ENCODE measurements around the gene APOBEC3F.

The APOBEC3F gene

DNA sequence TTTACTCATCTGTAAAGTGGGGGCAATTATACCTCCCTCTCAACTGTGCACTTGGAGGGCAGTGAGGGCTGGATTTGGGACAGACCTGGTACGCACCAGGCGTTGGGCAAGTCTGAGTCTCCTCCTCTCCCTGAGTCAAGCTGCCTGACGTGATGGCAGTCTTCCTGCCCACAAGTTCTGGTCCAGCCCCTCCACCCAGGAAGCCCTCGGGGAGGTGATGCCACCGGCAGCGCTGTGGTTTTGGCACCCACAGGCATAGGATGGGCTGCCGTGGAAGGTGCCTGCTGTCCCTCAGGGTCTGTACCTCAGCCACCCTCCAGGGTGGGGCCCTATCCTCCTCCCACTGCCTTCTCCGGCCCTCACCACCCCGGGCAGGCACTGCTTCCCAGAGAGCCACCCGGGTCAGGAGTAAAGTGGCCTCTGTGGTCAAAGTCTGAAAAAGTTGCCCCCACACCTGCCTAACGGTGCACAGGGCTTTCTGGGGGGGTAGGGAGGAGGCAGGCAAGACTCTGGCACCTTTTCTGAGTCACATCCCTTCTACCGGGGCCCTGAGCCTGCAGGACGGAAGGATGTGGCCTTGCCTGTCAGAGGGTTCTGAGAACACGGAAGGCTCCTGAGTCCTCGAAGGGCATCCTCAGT lies 49.9 kb downstream of the APOBEC3F start:
- DNase-seq (ENCODE audit: extremely low read depth in 1 of 2, low read depth in 1 of 2): peak; percentile 88

DNA sequence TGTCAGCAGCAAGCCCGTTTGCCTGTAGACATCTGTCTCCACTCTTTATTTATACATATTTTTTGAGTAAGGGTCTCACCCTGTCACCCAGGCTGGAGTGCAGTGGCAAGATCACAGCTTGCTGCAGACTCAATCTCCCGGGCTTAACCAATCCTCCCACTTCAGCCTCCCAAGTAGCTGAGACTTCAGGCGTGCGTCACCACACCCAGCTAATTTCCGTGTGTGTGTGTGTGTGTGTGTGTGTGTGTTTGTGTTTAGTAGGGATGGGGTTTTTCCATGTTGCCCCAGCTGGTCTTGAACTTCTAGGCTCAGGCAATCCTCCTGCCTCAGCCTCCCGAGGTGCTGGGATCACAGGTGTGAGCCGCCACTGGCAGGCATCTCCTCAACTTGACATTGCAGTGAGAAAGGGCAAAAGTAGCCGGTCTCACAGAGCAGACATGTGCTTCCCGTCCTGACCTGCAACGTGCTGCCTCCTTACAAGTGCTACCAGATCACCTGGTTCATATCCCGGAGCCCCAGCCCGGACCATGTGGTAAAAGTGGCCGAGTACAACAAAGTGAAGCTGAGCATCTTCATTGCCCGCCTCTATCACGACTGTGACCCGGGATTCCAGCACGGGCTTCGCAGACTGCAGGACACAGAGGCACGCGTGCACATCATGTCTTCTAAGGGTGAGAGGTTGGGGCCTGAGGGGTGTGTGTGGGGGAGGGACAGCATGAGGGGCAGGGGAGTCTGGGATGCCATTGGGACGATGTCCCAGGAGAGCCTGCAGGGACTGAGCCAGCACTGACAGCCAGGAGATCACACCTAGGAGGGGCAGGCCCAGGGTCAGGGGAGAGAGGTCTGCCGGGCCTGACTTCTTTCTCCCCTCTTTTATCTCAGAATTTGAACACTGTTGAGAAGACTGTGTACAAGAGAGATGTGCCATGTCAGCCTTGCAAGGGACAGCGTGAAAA lies 50.7 kb downstream of the APOBEC3F start:
- no peak for DNase-seq (ENCODE audit: extremely low read depth in 1 of 2, low read depth in 1 of 2)

DNA sequence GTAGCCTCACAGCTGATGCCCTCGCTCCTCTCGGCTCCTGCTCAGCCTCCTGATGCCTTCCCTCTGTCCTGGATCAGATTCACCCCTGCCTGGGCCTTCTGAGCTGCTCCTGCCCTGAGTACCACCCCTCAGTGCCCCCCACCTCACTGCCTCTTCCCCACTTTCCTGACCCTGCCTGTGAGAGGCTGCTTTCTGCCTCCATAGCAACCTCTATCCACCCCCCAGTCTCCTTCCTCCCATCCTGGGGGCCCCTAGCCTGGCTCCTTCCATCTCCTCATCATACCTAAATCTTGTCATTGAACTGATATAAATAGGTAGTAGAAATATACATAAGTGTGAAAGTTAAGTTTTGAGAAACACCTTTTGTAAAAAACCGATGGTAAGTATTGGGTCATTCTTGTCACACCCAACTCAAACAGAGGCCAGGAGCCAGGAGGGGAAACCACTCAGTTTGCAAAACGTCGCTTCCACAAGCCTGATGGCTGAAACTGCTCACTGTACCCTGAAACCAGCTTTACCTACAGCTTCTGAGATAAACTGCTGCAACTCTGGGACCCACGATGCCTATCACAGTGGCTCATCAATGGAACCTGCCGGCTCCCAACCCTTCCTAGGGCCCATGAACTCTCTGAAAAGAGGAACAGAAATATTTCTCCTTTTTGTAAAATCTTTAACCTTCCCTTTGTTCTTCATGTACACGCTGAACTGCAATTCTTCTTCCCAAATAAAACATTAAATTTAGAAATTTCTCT lies 51.6 kb downstream of the APOBEC3F start:
- peak in 1 of 2 donors; percentile 47 for DNase-seq (ENCODE audit: extremely low read depth in 1 of 2, low read depth in 1 of 2)

DNA sequence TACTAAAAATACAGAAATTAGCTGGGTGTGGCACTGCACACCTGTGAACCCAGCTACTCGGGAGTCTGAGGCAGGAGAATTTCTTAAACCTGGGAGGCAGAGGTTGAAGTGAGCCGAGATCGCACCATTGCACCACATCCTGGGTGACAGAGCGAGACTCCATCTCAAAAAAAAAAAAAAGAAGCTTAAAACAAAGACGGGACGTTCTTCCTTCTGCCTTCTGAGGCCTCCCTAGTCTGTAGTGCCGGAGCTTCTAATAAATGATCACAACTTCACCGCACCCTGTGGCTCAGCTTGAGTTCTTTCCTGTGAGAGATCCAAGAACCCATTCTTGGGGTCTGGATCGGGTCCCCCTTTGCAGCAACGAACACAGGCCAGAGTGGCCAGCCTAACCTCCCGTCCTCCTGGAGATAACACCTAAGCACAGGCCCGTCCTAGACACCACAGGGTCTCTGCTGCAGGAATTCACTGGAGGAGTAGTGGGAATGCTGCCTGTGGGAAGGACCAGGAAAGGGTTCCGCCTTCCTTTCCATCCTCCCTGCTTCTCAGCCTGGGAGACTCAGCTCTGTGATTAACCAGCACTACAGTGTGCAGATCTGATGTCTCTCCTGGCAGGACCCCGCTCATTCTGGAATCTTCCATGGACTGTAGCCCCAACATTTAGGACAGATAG lies 54.2 kb downstream of the APOBEC3F start:
- DNase-seq (ENCODE audit: extremely low read depth in 1 of 2, low read depth in 1 of 2): no peak

DNA sequence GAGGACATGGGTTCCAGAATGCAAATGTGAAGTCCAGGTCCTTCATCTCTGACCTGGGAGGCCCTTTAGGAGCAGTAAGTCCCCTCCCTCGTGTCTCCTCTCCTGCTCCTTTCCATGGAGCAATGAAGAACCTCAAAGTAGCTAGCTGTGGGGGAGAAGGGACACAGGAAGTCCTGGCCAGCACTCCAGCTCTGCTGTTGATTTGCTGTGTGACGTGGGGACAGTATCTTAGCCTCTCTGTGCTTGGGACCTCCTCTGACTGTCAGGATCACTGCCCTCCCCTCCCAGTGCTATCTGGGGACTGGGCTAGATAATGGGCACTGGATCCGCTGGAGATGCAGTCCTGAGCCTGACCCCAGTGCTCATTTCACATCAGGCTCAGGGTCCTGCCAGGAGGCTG lies 55.3 kb downstream of the APOBEC3F start:
- no peak for DNase-seq (ENCODE audit: extremely low read depth in 1 of 2, low read depth in 1 of 2)

DNA sequence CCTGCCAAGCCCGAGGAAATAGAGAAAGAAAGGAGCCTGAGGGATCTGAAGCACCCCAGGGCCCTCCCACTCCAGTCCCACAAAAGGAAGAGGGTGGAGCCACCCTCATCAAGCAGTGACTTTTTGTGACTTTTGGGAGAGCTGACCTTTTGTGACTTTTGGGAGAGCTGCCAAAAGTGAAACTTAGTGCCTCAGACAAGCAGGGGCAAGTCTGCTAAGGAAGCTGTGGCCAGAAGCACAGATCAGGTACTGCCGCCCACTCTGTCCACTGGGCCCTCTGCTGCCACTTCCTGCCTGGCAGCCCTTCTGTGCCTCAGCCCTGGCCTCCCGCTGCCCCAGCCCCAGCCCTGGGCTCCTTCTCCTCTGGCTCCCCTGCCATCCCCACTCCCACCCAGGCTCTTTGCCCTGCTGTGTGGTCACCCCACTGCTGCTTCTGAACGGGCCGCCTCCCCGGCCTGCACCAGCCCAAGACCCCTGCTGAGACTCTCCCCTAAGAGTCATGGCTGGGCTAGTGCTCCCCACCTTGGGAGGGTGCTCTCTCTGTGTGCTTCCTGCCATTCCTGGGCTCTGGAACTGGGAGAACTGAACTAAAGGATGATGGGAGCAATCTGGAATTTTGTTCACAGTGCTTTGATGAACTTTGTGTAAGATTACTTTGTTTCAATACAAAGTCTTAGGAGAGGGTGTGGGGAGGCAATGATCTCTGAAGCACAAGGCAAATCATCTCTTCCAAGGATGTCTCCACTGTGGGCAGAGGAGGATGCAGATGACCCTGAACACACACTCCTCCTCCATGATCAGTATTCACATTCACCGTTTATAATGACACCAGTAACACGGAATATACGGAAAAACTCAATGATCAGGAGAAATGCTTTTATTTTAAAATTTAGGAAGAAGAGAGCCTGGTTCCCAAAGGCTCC lies 56.7 kb downstream of the APOBEC3F start, which contains the start of gene APOBEC3H:
Gene APOBEC3H, plus strand, starts transcription at position 147 of the 923 bp plus-strand sequence. CDS start 3,035 bp downstream, outside the sequence.
- no peak for DNase-seq (ENCODE audit: extremely low read depth in 1 of 2, low read depth in 1 of 2)

DNA sequence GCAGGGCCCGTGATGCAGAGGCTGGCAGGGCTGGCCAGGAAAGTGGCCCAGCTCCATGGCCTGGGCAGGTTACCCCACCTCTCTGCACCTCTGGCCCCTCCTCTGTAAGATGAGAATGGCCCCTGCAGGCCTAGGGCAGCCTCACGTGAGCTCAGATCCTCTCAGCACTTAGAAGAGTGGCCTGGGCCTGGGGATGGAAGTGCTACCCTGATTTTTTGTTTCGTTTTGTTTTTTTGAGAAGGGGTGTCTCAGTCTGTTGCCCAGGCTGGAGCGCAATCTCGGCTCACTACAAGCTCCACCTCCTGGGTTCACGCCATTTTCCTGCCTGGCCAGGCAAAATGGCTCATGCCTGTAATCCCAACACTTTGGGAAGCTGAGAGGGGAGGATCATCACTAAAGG lies 57.4 kb downstream of the APOBEC3F start:
- no peak for DNase-seq (ENCODE audit: extremely low read depth in 1 of 2, low read depth in 1 of 2)

DNA sequence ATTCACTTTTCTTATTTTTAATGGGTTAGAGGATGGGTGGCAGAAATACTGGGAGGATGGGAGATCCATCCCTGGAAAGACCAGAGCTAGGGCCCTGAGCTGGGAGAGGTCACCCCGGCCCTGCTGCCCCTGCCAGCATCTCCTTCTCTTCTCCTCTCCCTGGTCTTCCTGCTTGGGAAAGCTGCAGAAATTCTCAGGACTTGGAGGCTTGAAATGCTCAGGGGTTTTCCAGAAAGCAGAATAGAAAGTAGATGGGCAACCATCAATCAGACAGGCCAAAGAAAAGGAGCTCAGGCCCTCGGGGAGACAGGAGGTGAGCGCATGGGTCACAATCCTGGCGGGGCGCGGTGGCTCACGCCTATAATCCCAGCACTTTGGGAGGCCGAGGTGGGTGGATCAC lies 57.9 kb downstream of the APOBEC3F start:
- no peak for DNase-seq (ENCODE audit: extremely low read depth in 1 of 2, low read depth in 1 of 2)

DNA sequence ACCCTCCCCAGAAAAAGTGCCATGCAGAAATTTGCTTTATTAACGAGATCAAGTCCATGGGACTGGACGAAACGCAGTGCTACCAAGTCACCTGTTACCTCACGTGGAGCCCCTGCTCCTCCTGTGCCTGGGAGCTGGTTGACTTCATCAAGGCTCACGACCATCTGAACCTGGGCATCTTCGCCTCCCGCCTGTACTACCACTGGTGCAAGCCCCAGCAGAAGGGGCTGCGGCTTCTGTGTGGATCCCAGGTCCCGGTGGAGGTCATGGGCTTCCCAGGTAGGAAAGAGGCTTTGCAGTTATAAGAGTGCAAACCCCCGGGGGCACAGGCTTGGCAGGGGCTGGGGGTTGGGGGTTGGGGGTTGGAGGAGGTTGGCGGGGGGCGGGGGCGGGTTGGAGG lies 60.6 kb downstream of the APOBEC3F start:
- no peak for DNase-seq (ENCODE audit: extremely low read depth in 1 of 2, low read depth in 1 of 2)

DNA sequence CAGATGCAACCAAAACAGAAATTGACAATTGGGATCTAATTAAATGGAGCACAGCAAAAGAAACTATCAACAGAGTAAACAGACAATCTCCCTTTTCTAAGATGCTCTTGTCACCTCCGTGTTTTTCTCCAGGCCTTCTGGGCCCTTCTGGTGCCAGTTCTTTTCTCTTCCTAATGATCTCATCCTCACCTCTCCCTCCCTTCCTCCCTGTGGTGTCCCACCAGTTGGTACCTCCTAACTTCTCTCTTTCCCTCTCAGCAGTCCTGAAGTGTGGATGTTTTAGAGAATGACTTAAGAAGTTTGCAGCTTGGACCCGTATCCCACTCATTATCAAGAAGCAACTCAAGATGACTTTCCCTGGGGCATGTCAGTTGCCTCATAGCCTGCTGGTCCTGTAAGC lies 62.8 kb downstream of the APOBEC3F start:
- no peak for DNase-seq (ENCODE audit: extremely low read depth in 1 of 2, low read depth in 1 of 2)

All from stimulated activated CD8-positive, alpha-beta memory T cell treated with anti-CD3 and anti-CD28 coated beads, Interleukin-7, amount 100 ng/mL, for 48 hours (primary cell).